ENCODE measurements around the gene TOMM22.

- TF ChIP-seq CTCF (IDR thresholded peaks at IDR 0.05; ENCODE audit: extremely low read depth in 1 of 2, insufficient read depth in 1 of 2, low read depth in 1 of 2, low read length in 2 of 2): no peak
- no peak for TF ChIP-seq POLR2A (IDR thresholded peaks at IDR 0.05; ENCODE audit: low read depth, low read length)
- no peak for TF ChIP-seq EZH2 (IDR thresholded peaks at IDR 0.05; ENCODE audit: borderline replicate concordance, low read depth, low read length, severe bottlenecking)
- TF ChIP-seq POLR2AphosphoS5 (IDR thresholded peaks at IDR 0.05; ENCODE audit: insufficient read depth, low read depth, low read length): no peak
Observed at GRCh38 chr22:38657045-38657909, 24.5 kb upstream of the TOMM22 start.

Measured in endothelial cell of umbilical vein (primary cell).